IMR-90 (cell line): Measurements from ENCODE around the gene TRIM41. TPM values are rescaled to one million over a fixed set of nuclear protein-coding genes. Genes with fewer than 3 reads are reported as not detected.

ENCODE experiments used
- ATAC-seq: fragments of 200-7000 bp; cut with Tn5 transposase; 2 replicates; pipeline ENCODE4 v1.9.1; 2020; ENCODE audit warnings: low read depth, mild to moderate bottlenecking, moderate library complexity
- BruUV-seq: library from RNA; stranded (reverse); fragments of 400-500 nt; replicated peaks from 2 replicates; lab custom pipeline; 2021; lab: Mats Ljungman, UMichigan
- CTCF ChIA-PET: fragments of 300-600 bp; formaldehyde crosslinking; extraction: SDS; loops from one replicate; lab custom pipeline; 2021; ENCODE audit warnings: antibody characterized with exemption; lab: Yijun Ruan, JAX
- POLR2A ChIA-PET: fragments of 300-600 bp; sonication (Branson Sonifier 250); formaldehyde crosslinking; loops from one replicate; lab custom pipeline; 2022; ENCODE audit warnings: antibody characterized with exemption; ENCODE audit not compliant: unreplicated experiment; lab: Charles Lee
- DNase-seq: peaks from one replicate; pipeline ENCODE4 v3.0.0; 2013
- H2AFZ ChIP-seq: replicated peaks from 2 replicates; pipeline ENCODE3; 2013; ENCODE audit warnings: low read length, mild to moderate bottlenecking; ENCODE audit not compliant: poor library complexity
- H2AK5ac ChIP-seq: 2 replicates; pipeline ENCODE4 v1.6.1; 2013; ENCODE audit warnings: low read depth, low read length, inconsistent platforms
- H2AK9ac ChIP-seq: replicated peaks from 2 replicates; pipeline ENCODE3; 2013; ENCODE audit warnings: mild to moderate bottlenecking, low read depth, low read length, moderate library complexity; ENCODE audit not compliant: poor library complexity
- H2BK120ac ChIP-seq: 2 replicates; pipeline ENCODE4 v1.6.1; 2013; ENCODE audit warnings: low read depth, low read length, inconsistent platforms
- H2BK15ac ChIP-seq: 3 replicates; pipeline ENCODE4 v1.6.1; 2013; ENCODE audit warnings: low read depth, low read length, inconsistent platforms
- H2BK20ac ChIP-seq: 2 replicates; pipeline ENCODE4 v1.6.1; 2013; ENCODE audit warnings: low read depth, mild to moderate bottlenecking, inconsistent platforms, low read length, moderate library complexity
- H2BK5ac ChIP-seq: 2 replicates; pipeline ENCODE4 v1.6.1; 2013; ENCODE audit warnings: mild to moderate bottlenecking, low read depth, low read length, inconsistent platforms; ENCODE audit not compliant: poor library complexity, severe bottlenecking
- H3K14ac ChIP-seq: replicated peaks from 2 replicates; pipeline ENCODE4 v1.6.1; 2013; ENCODE audit warnings: low read depth, low read length, inconsistent platforms
- H3K18ac ChIP-seq: 2 replicates; pipeline ENCODE4 v1.6.1; 2013; ENCODE audit warnings: low read depth, low read length, control low read depth
- H3K23ac ChIP-seq: 2 replicates; pipeline ENCODE4 v1.6.1; 2013; ENCODE audit warnings: low read depth, low read length, inconsistent platforms
- H3K27ac ChIP-seq: 2 replicates; pipeline ENCODE4 v1.5.1; 2013; ENCODE audit warnings: mild to moderate bottlenecking, control low read depth, low read length; ENCODE audit not compliant: insufficient read depth
- H3K27me3 ChIP-seq: 2 replicates; pipeline ENCODE4 v1.6.1; 2013; ENCODE audit warnings: low read length; ENCODE audit not compliant: control insufficient read depth, insufficient read depth
- H3K36me3 ChIP-seq: 2 replicates; pipeline ENCODE4 v1.6.1; 2013; ENCODE audit warnings: low read length, mixed read lengths; ENCODE audit not compliant: control insufficient read depth, insufficient read depth
- H3K4ac ChIP-seq: 2 replicates; pipeline ENCODE4 v1.6.1; 2013; ENCODE audit warnings: low read depth, low read length, inconsistent platforms
- H3K4me1 ChIP-seq: 2 replicates; pipeline ENCODE4 v1.6.1; 2013; ENCODE audit warnings: low read length, mixed read lengths; ENCODE audit not compliant: control insufficient read depth, insufficient read depth
- H3K4me2 ChIP-seq: 2 replicates; pipeline ENCODE4 v1.6.1; 2013; ENCODE audit warnings: low read depth, mild to moderate bottlenecking, control low read depth, low read length, moderate library complexity
- H3K4me3 ChIP-seq: 2 replicates; pipeline ENCODE4 v1.5.1; 2013; ENCODE audit warnings: low read depth, mild to moderate bottlenecking, control low read depth, low read length, moderate library complexity; ENCODE audit not compliant: insufficient read depth
- H3K56ac ChIP-seq: 2 replicates; pipeline ENCODE4 v1.6.1; 2013; ENCODE audit warnings: low read length, inconsistent platforms; ENCODE audit not compliant: insufficient read depth; ENCODE audit errors: extremely low read depth
- H3K79me1 ChIP-seq, 2 experiments: 2 replicates each; pipeline ENCODE4 v1.6.1; 2013; ENCODE audit warnings: low read length in 2 of 2, inconsistent platforms in 1 of 2, low read depth in 1 of 2
- H3K9ac ChIP-seq: 2 replicates; pipeline ENCODE4 v1.6.1; 2013; ENCODE audit warnings: low read depth, low read length, control low read depth
- H3K9me1 ChIP-seq: 2 replicates; pipeline ENCODE4 v1.6.1; 2013; ENCODE audit warnings: low read length, inconsistent platforms; ENCODE audit not compliant: insufficient read depth
- H3K9me3 ChIP-seq: 2 replicates; pipeline ENCODE4 v1.6.1; 2013; ENCODE audit warnings: low read length; ENCODE audit not compliant: control insufficient read depth, insufficient read depth
- H4K20me1 ChIP-seq: 2 replicates; pipeline ENCODE4 v1.6.1; 2013; ENCODE audit warnings: low read length, inconsistent platforms; ENCODE audit not compliant: insufficient read depth
- H4K5ac ChIP-seq: 2 replicates; pipeline ENCODE4 v1.6.1; 2013; ENCODE audit warnings: mild to moderate bottlenecking, low read depth, low read length, control low read depth
- H4K8ac ChIP-seq, 2 experiments: 2 replicates each; pipeline ENCODE4 v1.6.1; 2013; ENCODE audit warnings: low read depth in 2 of 2, low read length in 2 of 2, control low read depth in 1 of 2, inconsistent platforms in 1 of 2
- H4K91ac ChIP-seq: 2 replicates; pipeline ENCODE4 v1.6.1; 2013; ENCODE audit warnings: low read depth, low read length, inconsistent platforms; ENCODE audit not compliant: insufficient read depth
- BHLHE40 ChIP-seq: fragments of 150-350 bp; IDR thresholded peaks from 2 replicates; pipeline ENCODE4 v1.6.1; 2016; ENCODE audit warnings: mild to moderate bottlenecking, low read depth, low read length
- CEBPB ChIP-seq: IDR thresholded peaks from 2 replicates; pipeline ENCODE4 v1.6.1; 2012; ENCODE audit warnings: low read depth, low read length, improper control_type of control experiment
- CHD1 ChIP-seq: IDR thresholded peaks from 2 replicates; pipeline ENCODE4 v1.6.1; 2012; ENCODE audit warnings: low read depth, low read length, improper control_type of control experiment
- FOS ChIP-seq: fragments of 150-350 bp; IDR thresholded peaks from 2 replicates; pipeline ENCODE4 v1.6.1; 2016; ENCODE audit warnings: low read depth, low read length
- MAFK ChIP-seq: IDR thresholded peaks from 2 replicates; pipeline ENCODE4 v1.6.1; 2012; ENCODE audit warnings: low read depth, low read length, improper control_type of control experiment
- MAZ ChIP-seq: IDR thresholded peaks from 2 replicates; pipeline ENCODE4 v1.6.1; 2012; ENCODE audit warnings: low read depth, mild to moderate bottlenecking, low read length, improper control_type of control experiment, moderate library complexity, borderline replicate concordance
- MXI1 ChIP-seq: IDR thresholded peaks from 2 replicates; pipeline ENCODE4 v1.6.1; 2012; ENCODE audit warnings: low read depth, mild to moderate bottlenecking, low read length, moderate library complexity, borderline replicate concordance
- NFE2L2 ChIP-seq: fragments of 150-350 bp; IDR thresholded peaks from 2 replicates; pipeline ENCODE4 v1.6.1; 2016; ENCODE audit warnings: low read depth, mild to moderate bottlenecking, low read length
- POLR2A ChIP-seq: IDR thresholded peaks from 2 replicates; pipeline ENCODE4 v1.6.1; 2012; ENCODE audit warnings: mild to moderate bottlenecking, low read depth, low read length
- RAD21 ChIP-seq: IDR thresholded peaks from 2 replicates; pipeline ENCODE4 v1.6.1; 2012; ENCODE audit warnings: low read length, improper control_type of control experiment
- RCOR1 ChIP-seq: IDR thresholded peaks from 2 replicates; pipeline ENCODE4 v1.6.1; 2012; ENCODE audit warnings: mild to moderate bottlenecking, low read length, improper control_type of control experiment; ENCODE audit not compliant: insufficient replicate concordance
- RFX5 ChIP-seq: IDR thresholded peaks from 2 replicates; pipeline ENCODE4 v1.8.0; 2012; ENCODE audit warnings: low read depth, mild to moderate bottlenecking, low read length, moderate library complexity
- SMC3 ChIP-seq: fragments of 150-350 bp; IDR thresholded peaks from 2 replicates; pipeline ENCODE4 v1.6.1; 2016; ENCODE audit warnings: low read depth, mild to moderate bottlenecking, antibody characterized with exemption, low read length, moderate library complexity
- WGBS, 2 experiments: methylation state at CpG; one replicate each; pipeline versions ENCODE4 v1.1.5 to v1.1.7; 2013; ENCODE audit warnings: missing lambda C conversion rate in 2 of 2; ENCODE audit not compliant: insufficient read length in 1 of 2; ENCODE audit errors: extremely low coverage in 2 of 2; 5-methylcytosine and 5-hydroxymethylcytosine counted together
- dilution Hi-C: fragments of 300-500 bp; cut with HindIII; formaldehyde crosslinking; loops from one replicate; pipeline ENCODE4 v1.14.3; 2018; ENCODE audit warnings: low sequenced_read_pairs; ENCODE audit not compliant: unreplicated experiment
- in situ Hi-C: fragments of 300-500 bp; cut with MboI; formaldehyde crosslinking; loops from 3 replicates; pipeline ENCODE4 v1.14.3; 2019; ENCODE audit warnings: low sequenced_read_pairs, inconsistent platforms, mixed read lengths
- intact Hi-C: fragments of 100-400 bp; cut with micrococcal nuclease; formaldehyde crosslinking; loops from 2 replicates; pipeline ENCODE4 v1.10.0; 2022
- polyA plus RNA-seq, 3 experiments: library from polyadenylated mRNA; depleted of rRNA; stranded (reverse); fragments of >200 nt; gene quantifications; 2 replicates each; pipeline ENCODE4 v1.2.3, GENCODE V29; 2012; ENCODE audit warnings: low replicate concordance in 1 of 3
- total RNA-seq: library from RNA; depleted of rRNA; stranded (reverse); fragments of >200 nt; gene quantifications from 2 replicates; pipeline ENCODE4 v1.2.3, GENCODE V29; 2012
- TF ChIP-seq, protein P1 (sequence below): fragments of 150-350 bp; IDR thresholded peaks from 2 replicates; pipeline ENCODE4 v1.6.1; 2017; ENCODE audit warnings: mild to moderate bottlenecking, antibody characterized with exemption, low read length, low read depth
- TF ChIP-seq, protein P2 (sequence below): fragments of 150-350 bp; IDR thresholded peaks from 2 replicates; pipeline ENCODE4 v1.6.1; 2016; ENCODE audit warnings: low read depth, mild to moderate bottlenecking, low read length, moderate library complexity, borderline replicate concordance
- TF ChIP-seq, protein P3 (sequence below): conservative IDR thresholded peaks from 2 replicates; pipeline ENCODE4 v1.5.1; 2012; ENCODE audit warnings: mild to moderate bottlenecking, low read depth, low read length, improper control_type of control experiment

Gene TRIM41
- total and polyA plus RNA-seq, 2 of the 4 experiments (the other 2 are of a cell fraction) = 5.9 to 15.7 TPM

DNA sequence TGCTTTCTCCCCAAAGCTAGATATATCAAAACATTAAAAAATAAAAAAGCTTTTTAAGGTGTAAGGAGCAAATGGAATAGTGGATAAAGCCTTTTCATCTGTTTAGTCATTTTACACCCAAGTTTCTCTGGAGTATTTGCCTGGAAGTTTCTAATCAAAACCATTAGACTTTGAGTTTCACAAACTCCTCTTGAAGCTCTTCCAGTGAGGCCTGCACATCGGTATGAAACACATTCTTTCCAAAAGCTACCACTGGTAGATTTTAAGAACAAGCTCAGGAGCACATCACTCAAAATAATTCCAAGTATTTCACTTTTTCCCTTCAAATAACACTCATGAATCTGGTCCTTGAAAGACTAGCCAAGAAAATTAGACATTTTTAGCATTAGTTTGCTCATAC is 32.2 kb downstream of the TRIM41 start:
- Histone ChIP-seq H3K27me3 (no peaks in the 10 kb centered on the region), H4K5ac (no peak overlapping the region), H3K56ac (no peak overlapping the region), H3K27ac (no peak overlapping the region), H3K36me3 (peaks cover 19% of the 10 kb centered on the region), H3K9ac (no peak overlapping the region), H3K4me3 (no peak overlapping the region), H3K4me2 (no peak overlapping the region), H2AFZ (no peak overlapping the region), H4K8ac (no peak overlapping the region), H2AK9ac (no peak overlapping the region), H3K4ac (no peak overlapping the region), H2BK120ac (no peak overlapping the region), H2AK5ac (no peak overlapping the region), H4K20me1 (peaks cover 74% of the 10 kb centered on the region), H3K79me1 (peaks cover 7 to 61% of the 10 kb centered on the region in 2 experiments), H2BK5ac (no peak overlapping the region), H3K18ac (no peak overlapping the region), H4K91ac (no peak overlapping the region), H3K9me1 (peaks cover 8% of the 10 kb centered on the region), H3K9me3 (no peaks in the 10 kb centered on the region), H2BK20ac (no peak overlapping the region), H3K23ac (no peak overlapping the region), H3K14ac (no peak overlapping the region), H3K4me1 (peaks cover 5% of the 10 kb centered on the region), H2BK15ac (no peak overlapping the region)
- ChIA-PET CTCF (no interaction called here), POLR2A (interaction anchor here (0.6 kb wide), 1 partner anchor 29 kb away, joined by 3 read pairs; no protein-coding TSS in a partner anchor)
- ATAC-seq = no peak
- TF ChIP-seq RFX5 (no peak), MAFK (no peak), RCOR1 (no peak), CHD1 (no peak), FOS (no peak), MXI1 (no peak), NFE2L2 (no peak), POLR2A (no peak), BHLHE40 (no peak), CEBPB (no peak), RAD21 (no peak), SMC3 (no peak), MAZ (no peak)
- TF ChIP-seq, protein P1, sequence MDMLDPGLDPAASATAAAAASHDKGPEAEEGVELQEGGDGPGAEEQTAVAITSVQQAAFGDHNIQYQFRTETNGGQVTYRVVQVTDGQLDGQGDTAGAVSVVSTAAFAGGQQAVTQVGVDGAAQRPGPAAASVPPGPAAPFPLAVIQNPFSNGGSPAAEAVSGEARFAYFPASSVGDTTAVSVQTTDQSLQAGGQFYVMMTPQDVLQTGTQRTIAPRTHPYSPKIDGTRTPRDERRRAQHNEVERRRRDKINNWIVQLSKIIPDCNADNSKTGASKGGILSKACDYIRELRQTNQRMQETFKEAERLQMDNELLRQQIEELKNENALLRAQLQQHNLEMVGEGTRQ = no peak
- TF ChIP-seq, protein P2, sequence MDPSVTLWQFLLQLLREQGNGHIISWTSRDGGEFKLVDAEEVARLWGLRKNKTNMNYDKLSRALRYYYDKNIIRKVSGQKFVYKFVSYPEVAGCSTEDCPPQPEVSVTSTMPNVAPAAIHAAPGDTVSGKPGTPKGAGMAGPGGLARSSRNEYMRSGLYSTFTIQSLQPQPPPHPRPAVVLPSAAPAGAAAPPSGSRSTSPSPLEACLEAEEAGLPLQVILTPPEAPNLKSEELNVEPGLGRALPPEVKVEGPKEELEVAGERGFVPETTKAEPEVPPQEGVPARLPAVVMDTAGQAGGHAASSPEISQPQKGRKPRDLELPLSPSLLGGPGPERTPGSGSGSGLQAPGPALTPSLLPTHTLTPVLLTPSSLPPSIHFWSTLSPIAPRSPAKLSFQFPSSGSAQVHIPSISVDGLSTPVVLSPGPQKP = no peak
- TF ChIP-seq, protein P3, sequence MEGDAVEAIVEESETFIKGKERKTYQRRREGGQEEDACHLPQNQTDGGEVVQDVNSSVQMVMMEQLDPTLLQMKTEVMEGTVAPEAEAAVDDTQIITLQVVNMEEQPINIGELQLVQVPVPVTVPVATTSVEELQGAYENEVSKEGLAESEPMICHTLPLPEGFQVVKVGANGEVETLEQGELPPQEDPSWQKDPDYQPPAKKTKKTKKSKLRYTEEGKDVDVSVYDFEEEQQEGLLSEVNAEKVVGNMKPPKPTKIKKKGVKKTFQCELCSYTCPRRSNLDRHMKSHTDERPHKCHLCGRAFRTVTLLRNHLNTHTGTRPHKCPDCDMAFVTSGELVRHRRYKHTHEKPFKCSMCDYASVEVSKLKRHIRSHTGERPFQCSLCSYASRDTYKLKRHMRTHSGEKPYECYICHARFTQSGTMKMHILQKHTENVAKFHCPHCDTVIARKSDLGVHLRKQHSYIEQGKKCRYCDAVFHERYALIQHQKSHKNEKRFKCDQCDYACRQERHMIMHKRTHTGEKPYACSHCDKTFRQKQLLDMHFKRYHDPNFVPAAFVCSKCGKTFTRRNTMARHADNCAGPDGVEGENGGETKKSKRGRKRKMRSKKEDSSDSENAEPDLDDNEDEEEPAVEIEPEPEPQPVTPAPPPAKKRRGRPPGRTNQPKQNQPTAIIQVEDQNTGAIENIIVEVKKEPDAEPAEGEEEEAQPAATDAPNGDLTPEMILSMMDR = no peak
- whole genome bisulfite sequencing, 2 experiments = no CpG with 5 or more reads among the region's 1 CpG
- DNase-seq = no peak
- in situ Hi-C loops (loop anchor here (5.0 to 10.0 kb wide), 2 partner anchors 68 to 450 kb away; partner anchors contain the start of gene MGAT1), intact Hi-C loops (no loop called here), dilution Hi-C loops (no loop called here)
- BruUV-seq = no TSS peak
